Measurements from ENCODE around the gene MIOS.
A peak's percentile ranks its signal among the peaks of the same experiment; 100 is the strongest.
"Not testable (repeated sequence)": the region's sequence is repeated elsewhere in the genome, so short reads cannot be mapped to it uniquely, and the experiment has no call there.

Gene MIOS

DNA sequence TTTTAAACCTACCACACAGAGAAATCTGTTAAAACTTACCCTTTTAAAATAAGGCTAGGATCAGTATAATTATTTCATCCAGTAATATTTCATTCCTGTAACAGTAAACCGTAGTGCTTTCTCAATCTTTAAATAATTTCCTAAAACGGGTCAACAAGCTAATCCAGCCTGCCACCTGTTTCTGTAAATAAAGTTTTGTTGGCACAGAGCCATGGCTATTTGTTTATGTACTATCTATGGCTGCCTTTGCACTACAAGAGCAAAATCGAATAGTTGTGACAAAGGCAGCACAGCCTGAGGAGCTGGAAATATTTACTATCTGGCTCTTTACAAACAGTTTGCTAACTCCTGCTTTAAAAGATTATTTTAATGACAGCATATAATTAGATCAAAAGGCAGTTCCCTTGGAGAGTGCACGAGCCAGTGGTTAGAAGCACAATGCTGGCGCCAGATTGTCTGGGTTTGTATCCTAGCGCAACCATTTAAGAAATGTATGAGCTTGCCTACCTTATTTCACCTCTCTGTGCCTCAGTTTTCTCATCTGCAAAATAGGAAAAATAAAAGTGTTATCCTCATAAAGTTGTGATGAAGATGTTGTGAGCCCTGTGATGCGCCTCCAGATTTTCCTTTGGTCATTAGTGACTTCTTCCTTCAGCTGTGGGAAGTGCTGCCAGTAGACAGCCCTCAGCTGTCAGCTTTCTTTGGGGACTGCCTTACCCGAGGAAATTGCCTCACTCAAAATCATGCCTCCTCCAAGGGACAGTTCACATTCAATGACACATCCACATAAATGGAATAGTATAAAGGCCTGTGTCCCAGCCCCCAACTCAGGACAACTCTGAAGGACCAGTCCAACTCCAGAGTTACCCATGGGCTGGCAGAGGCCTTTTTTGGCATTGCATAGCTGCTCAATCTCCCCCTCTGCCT lies 11.8 kb upstream of the MIOS start:
- DNase-seq, result peak; percentile 91

DNA sequence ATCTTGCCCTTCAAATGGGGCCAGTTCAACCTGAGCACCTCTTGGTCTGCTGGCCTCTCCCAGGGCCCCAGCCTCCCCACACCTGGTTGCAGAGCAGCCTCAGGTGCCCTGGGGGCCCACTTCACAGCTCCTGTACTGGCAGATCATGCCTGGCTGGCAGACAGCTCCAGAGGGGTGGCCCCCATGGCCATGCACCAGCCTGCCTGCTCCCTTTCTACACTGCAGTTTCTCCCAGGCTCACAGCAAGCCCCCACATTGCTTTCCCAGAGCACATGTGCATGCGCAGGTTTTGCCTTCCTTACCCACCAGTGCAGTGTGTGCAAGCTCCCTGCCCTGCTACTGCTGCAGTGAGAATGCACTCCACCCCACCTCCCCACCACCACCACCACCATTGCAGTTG lies 9.8 kb upstream of the MIOS start:
- DNase-seq, result no peak

DNA sequence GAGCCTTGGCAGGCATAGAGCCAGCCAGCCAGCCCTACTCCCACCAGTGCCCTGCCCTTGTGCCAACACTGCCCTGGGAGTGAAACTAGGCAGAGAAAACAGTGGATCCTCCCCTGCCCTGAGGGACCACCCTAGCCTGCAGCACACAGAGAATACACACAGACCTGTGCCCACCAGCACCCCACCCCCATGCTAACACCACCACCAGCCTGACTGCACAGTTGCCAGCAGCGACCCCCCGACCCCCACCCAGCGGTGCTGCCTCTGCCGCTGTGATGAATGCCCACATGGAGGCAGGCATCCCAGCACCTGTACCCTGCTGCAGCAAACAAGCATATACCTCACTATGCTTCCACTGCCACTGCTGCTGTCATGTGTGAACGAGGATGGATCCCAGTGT lies 9.4 kb upstream of the MIOS start:
- DNase-seq, result no peak

DNA sequence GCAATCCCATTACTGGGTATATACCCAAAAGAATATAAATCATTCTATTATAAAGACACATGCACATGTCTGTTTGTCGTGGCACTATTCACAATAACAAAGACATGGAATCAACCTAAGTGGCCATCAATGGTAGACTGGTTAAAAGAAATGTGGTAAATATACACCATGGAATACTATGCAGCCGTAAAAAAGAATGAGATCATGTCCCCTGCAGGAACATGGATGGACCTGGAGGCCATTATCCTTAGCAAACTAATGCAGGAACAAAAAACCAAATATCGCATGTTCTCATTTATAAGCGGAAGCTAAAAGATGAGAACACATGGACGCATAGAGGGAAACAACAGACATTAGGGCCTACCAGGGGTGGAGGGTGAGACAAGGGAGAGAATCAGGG lies 5.1 kb upstream of the MIOS start:
- not testable (repeated sequence) for DNase-seq

DNA sequence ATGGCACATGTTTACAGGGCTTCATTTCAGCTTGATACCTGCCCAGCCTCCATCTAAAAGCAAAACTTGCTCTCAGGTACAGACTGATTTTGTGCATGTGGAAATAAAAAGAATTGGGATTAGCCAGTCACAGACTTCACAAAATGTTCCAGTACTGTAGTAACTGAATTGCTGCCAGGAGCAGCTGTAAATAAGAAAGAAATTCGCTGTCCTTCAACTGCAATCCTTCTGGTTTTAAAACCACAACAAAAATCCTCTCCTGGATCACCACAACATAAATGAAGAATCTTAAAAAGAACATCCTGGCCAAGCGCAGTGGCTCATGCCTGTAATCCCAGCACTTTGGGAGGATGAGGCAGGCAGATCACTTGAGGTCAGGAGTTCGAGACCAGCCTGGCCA lies 3.9 kb upstream of the MIOS start:
- no peak for DNase-seq

DNA sequence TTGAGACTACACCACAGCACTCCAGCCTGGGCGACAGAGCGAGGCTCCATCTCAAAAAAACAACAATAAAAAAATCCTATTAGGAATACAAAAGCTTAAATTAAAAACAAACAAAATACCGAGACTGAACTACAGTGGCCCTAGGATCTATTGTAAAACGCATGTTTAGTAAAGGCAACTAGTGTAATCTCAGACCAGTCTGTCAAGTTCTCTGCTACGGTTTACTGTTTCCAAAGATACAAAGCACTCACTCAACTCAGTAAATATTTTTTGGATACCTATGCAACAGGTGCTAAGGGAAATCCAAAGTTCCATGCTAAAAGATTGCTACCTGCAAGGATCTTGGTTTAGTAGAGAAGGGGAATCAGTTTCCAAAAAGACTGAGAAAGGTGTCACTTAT lies 3.4 kb upstream of the MIOS start:
- DNase-seq, result peak; percentile 17

DNA sequence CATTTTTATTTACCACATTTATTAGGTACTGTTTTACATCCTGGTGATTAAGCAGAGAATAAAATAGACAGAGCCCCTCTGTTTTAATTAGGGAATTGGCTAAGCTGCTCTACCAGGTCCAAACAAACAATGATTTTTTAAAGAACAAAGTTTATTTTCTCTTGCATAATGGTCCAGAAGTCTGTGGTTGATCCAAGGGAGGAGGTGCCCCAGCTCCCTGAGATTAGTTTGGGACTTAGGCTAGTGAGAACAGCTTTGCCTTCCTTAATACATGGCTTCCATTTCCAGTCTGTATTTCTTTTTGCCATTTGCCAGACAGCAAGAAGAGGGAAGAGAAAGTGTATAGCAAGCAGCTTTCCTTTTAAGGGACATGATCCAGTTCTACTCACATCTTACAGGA lies 2.9 kb upstream of the MIOS start:
- DNase-seq, result no peak

DNA sequence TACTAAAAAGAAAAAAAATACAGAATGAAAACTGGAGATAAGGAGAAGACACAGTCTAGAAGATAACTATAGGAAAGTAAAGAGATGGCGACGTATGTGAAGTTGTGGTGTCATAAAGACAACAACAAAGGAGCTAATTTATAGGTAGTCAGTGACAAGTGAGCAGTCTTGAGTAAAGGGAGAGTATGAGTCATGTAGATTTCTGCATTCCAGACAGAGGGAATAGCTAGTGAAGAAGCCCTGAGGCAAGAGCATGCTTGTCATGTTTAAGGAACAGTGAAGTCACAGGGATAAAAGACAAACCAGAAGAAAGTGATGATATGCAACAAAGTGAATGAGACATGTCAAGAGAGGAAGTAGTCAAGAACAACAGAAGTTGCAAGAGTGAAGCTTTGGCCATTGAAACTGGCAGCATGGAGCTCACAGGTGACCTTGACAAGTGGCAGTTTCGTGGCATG lies 2.3 kb upstream of the MIOS start:
- no peak for DNase-seq

DNA sequence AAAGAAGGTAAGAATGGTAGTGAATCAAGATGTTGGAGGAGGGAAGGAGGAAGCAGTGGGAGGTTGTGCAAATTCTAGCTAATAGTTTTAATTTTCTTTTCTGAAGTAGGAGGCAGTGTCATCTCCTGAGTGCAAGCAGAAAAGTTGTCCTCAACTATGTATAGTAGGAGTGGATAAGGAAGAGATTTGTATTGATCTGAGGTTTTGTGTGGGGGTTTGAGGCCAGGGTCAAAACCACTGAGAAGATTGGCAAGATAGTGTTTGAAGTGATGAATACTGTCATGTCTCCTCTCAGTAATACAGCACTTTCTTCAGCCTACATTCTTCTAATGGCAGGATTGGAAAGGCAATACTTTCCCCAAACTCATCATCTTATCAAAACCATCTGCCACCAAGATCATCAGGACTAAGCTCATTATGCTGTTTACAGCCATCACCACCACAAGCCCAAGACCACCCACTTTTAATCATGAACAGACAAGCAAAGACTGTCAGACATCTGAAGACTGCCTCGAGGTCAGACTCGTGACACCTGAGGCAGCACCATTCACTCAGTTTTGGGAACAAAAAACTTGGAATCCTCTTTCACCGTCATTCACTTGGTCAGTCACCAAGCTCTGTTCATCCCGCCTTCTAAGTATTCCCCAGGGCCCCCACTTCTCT lies 1.5 kb upstream of the MIOS start:
- DNase-seq, result no peak

DNA sequence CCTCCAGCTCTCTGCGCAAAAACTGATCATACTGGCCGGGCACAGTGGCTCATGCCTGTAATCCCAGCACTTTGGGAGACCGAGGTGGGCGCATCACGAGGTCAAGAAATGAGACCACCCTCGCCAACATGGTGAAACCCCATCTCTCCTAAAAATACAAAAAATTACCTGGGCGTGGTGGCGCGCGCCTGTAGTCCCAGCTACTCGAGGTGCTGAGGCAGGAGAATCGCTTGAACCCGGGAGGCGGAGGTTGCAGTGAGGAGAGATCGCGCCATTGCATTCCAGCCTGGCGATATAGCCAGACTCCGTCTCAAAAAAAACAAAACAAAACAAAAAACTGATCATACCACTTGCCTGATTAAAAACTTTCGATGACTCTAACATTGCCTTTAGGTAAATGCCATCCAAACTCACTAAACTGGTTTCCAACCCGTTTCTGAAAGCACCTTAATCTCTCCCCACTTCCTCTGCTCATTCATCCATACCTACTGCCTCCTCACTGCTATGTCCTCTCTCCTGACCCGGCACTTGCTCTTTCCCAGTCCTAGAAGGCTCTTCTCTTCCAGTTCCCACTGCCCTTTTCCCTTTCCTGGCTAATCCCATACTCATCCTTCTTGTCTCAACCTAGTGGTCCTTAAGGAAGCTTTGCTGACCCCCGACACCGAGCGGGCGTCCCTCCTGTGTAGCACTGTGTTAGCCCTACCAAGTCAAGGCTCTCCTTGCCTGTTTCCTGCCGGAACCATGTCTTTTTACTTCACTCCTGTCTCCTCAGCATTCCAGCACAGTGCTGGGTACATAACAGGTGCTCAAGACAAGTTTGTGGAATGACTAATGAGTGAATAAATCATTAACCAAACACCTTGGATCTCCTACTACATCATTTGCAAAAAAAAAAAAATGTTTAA lies 686 bp upstream of the MIOS start:
- DNase-seq, result no peak

DNA sequence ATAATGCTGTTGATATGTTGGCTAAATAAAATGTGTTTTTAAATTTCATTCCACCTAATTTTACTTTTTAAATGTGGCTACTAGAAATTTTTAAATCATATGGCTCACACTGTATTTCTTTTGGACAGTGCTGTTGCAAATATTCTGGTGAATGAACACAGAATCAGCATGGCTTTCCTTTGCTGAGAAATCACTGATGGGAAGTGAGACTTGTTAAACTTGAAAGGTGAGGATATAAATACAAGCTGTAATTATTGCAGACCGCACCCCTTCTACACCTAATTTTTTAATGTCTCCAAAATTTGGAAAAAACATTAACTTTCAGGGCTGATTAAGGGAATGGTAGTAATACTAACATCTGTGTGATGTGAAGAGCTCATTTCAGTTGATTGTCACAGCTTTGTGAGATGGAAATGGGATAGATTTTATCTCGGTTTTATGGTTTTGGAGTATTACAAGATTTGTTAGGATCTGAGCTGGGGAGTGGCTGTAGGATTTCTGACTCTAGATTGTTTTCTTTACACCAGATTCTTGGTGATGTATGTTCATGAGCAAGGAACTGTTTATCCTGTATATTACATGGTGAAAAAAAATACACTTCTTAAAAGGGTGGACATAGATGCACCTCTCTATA lies 1.3 kb downstream of the MIOS start:
- DNase-seq, result no peak

DNA sequence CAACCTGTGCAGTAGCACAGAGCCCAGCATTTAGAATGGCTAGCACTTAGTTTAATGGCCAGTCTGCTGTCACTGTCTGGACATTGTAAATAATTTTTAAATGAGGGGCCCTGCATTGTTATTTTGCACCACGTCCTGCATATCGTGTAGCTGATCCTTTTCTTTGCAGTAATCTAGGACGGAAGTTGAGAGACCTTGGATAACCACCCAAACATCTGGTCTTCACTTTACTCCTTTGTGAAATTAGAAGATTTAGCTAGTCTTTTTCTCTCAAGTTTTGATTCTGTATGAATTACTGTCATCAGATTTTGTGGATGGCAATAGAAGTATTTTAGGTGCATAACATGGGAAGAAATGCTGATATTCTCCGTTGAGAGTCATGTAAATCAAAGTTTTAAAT lies 1.9 kb downstream of the MIOS start:
- no peak for DNase-seq

DNA sequence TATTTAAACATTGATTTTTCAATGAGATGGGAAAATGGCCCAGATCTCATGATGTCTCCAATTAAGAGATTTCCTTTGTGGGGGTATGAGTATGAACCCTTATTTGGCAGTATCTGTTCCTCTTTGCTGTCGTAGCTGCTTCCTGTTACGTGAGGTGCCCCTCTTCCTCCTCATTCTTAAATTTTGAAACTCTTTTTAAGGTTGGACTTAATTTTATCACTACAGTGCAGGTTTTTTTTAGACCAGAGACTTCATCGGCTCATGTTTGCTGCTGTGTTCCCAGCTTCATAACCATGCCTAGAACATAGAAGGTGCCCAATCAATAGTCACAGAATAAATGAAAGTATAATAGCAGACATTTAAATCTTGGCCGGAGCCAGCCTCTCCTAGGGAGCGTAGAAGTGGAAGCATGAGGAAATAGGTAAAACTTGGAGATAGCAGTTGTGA lies 2.4 kb downstream of the MIOS start:
- no peak for DNase-seq

DNA sequence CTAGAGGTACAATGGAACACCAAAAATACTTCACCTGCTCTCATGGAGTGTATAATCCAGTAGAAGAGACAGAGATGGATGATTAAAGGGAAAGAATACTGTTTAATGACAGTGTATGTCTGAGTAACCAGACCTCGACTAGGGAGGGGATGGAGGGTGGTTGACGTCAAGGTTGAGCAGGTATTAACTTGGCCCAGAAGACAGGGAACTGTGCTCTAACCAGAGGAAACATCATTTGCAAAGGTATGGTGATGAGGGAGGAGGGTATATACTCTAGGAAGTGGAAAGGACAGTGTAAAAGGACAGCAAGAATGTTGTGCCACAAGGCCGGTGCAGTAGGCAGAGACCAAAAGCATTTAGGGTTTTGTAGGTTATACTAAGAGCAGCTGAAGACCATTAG lies 2.9 kb downstream of the MIOS start:
- DNase-seq, result no peak

DNA sequence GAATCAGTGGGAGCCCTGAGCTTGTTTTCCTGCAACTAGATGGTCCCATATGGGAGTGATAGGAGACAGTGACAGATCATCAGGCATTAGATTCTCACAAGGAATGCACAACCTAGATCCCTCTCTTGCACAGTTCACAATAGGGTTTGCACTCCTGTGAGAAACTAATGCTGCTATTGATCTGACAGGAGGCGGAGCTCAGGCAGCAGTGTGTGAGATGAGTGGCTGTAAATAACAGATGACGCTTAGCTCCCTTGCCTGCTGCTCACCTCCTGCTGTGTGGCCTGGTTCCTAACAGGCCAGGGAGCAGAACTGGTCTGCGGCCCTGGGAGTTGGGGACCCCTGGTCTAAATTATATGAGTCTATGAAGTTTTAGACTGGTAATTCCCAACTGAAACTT lies 3.9 kb downstream of the MIOS start:
- no peak for DNase-seq

DNA sequence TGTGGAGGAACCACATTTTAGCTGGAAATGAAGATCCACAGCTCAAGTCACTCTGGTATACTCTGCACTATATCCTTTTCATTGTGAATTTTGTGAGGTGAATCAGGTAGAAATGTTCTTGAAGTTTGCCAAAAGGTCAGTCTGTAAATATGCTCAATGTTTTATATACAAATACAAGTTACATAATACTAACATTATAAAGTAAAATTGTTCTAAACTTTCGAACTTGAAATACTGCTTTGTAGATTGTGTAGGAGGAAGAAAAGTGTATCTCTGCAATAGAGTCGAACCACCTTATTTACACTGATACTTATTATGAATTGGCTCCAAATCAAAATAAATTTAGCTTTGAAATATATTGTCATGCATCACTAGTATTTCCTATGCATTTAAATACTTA lies 7.0 kb downstream of the MIOS start:
- no peak for DNase-seq

DNA sequence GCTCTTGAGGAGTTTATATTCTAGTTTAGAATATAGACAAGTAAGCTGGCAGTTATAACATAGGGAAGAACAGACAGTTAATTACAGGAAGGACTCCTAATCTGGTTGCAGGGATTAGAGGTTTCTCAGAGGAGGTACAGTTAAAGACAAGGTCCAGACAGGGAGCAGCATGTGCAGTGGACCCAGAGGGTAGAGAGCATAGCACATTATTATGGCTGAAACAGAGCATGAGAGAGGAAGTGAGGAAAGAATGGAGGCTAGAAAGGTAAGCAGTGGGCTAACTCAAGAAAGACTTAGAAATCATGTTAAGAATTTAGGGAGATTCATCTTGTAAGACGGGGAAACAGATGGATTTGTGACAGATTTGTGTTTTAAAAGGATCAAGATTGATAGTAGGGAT lies 9.7 kb downstream of the MIOS start:
- no peak for DNase-seq

DNA sequence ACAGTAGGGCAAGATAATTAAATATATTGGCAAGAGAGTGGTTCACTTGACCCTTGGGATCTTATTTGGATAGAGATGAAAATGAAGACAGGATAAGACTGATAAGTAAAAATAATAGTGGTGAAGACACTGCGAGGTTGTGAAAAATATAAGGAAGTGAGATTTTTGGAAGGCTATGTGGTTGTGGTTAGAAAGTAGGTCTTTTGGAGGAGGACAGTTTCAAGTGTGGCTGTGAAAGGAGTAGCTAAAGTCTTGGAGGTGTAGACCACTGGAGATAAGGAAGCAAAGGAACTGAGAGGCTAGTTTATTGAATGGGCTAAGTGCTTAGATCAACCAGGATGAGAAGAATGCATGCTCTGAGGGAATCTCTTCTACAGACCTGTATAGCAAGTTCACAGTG lies 11.2 kb downstream of the MIOS start:
- no peak for DNase-seq

DNA sequence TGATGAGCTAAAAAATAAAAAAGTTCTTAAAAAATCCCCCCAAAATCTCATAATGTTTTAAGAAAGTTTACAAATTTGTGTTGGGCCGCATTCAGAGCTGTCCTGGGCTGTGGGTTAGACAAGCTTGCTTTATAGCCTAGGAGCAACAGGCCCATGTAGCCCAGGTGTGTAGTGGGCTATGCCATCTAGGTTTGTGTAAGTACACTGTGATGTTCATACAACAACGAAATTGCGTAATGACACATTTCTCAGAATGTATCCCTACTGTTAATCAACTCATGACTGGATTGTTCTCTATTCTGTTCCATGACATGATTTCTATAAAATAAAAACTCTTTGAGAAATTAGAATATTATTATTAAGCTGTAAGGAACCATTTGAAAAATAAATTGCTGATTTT lies 13.0 kb downstream of the MIOS start:
- no peak for DNase-seq

DNA sequence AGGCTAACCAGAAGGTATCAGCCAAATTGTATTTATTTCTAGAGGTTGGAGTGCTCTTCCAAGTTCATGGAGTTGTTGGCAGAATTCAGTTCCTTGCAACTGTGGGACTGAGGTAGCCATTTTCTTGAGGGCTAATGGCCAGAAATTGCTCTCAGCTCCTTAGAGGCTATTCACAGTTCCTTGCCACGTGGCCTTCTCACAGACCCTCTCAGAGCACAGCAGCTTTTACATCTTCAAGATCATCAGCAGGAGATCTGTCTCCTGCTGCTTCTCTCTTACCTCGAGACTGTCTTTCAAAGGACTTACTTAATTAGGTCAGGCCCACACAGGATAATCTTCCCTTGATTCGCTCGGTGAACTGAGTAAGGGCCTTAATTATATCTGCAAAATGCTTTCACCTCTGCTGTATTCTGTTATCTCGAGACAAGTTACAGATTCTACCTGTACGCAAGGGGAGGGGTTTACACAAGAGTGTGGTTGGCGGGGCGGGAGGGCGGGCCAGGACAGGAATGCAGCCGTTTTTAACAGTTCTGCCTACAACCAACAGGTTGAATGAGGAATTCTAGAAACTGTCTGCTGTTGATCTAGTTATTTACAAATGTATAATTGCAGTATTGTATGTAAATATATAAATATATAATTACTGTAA lies 15.0 kb downstream of the MIOS start:
- no peak for DNase-seq

DNA sequence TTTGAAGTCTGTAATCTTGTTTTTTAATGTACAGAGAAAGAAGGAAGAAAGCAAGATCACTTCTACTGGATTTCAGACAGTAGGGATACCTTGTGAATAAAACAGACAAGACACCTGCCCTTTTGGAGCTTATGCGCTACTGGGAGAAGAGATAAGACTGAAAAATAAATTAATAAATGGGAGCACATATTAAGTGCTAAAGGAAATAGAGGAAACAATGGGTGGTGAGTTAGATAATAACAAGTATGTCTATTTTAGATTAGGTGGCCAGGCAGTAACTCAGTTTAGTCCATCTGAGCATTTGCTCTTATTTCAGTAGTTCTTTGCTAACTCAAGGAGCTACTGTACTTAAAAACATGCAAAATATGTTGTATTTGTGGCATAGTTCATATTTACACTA lies 15.9 kb downstream of the MIOS start:
- DNase-seq, result no peak

DNA sequence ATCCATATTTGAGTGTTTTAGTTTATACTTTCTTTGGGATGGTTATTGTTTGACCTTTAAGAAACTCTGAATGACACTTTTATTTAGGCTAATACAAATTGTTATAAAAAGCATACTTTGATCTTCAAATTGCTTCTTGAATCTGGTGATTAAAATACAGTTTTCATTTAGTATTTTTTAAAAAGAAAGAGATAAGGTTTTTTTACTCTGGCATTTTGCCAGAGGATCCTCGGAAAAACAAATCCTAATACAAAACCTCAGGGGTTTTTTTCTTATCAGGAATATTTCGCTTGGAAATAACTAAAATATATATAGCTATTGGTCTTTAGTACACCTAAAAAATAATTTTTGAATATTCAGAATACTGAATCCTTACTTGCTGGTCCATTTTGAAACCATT lies 17.0 kb downstream of the MIOS start:
- no peak for DNase-seq

All from NCI-H774 (cell line).